Liver (tissue), 9 donors: ENCODE results near the gene EIF2B1. TPM values are rescaled to one million over a fixed set of nuclear protein-coding genes. Genes with fewer than 3 reads are reported as not detected.

ENCODE experiments used
- DNase-seq: peaks from one replicate; pipeline ENCODE4 v3.0.0-alpha.2; 2017; ENCODE audit warnings: low spot score
- H3K27ac ChIP-seq, 2 donors: one replicate each; pipeline ENCODE4 v1.7.0; 2013; ENCODE audit warnings: inconsistent platforms in 2 of 2, low read length in 2 of 2, control low read depth in 1 of 2, low read depth in 1 of 2, mild to moderate bottlenecking in 1 of 2
- H3K27me3 ChIP-seq, 4 donors: one replicate each; pipeline versions ENCODE4 v1.6.1 to v1.7.0; 2013; ENCODE audit warnings: low read length in 3 of 4, inconsistent platforms in 1 of 4, mild to moderate bottlenecking in 1 of 4, moderate library complexity in 1 of 4; ENCODE audit not compliant: control insufficient read depth in 4 of 4, insufficient read depth in 4 of 4
- H3K36me3 ChIP-seq, 4 donors: one replicate each; pipeline versions ENCODE4 v1.6.1 to v1.7.0; 2013; ENCODE audit warnings: low read length in 3 of 4, mild to moderate bottlenecking in 3 of 4, low read depth in 1 of 4, moderate library complexity in 1 of 4; ENCODE audit not compliant: control insufficient read depth in 4 of 4, insufficient read depth in 3 of 4
- H3K4me1 ChIP-seq, 4 donors: one replicate each; pipeline versions ENCODE4 v1.6.1 to v1.7.0; 2013; ENCODE audit warnings: low read length in 3 of 4, mild to moderate bottlenecking in 3 of 4, moderate library complexity in 1 of 4; ENCODE audit not compliant: control insufficient read depth in 4 of 4, insufficient read depth in 4 of 4
- H3K4me3 ChIP-seq, 3 donors: one replicate each; pipeline versions ENCODE4 v1.6.1 to v1.7.0; 2013; ENCODE audit warnings: low read length in 3 of 3, control low read depth in 1 of 3, low read depth in 1 of 3, mild to moderate bottlenecking in 1 of 3
- H3K9ac ChIP-seq, 2 donors: one replicate each; pipeline ENCODE4 v1.7.0; 2013; ENCODE audit warnings: low read length in 2 of 2, mild to moderate bottlenecking in 2 of 2, moderate library complexity in 2 of 2, control low read depth in 1 of 2, low read depth in 1 of 2
- H3K9me3 ChIP-seq, 4 donors: one replicate each; pipeline versions ENCODE4 v1.6.1 to v1.7.0; 2013; ENCODE audit warnings: low read length in 3 of 4; ENCODE audit not compliant: control insufficient read depth in 4 of 4
- CTCF ChIP-seq: fragments of 150-350 bp; IDR thresholded peaks from 2 replicates; pipeline ENCODE4 v1.5.1; 2017; ENCODE audit warnings: improper control_type of control experiment, low read depth, low read length; ENCODE audit not compliant: missing input control
- EGR1 ChIP-seq, 2 donors: IDR thresholded peaks; 2 replicates each; pipeline ENCODE4 v1.6.1; 2016 to 2018; ENCODE audit warnings: antibody characterized with exemption in 2 of 2, low read depth in 2 of 2
- FOXA1 ChIP-seq: IDR thresholded peaks from 2 replicates; pipeline ENCODE4 v1.6.1; 2016; ENCODE audit warnings: antibody characterized with exemption
- FOXA2 ChIP-seq: IDR thresholded peaks from 2 replicates; pipeline ENCODE4 v1.6.1; 2016; ENCODE audit warnings: antibody characterized with exemption
- GABPA ChIP-seq, 2 donors: IDR thresholded peaks in 1 of 2; conservative IDR thresholded peaks in 1 of 2; 2 replicates each; pipeline ENCODE4 v1.6.1; 2016; ENCODE audit warnings: antibody characterized with exemption in 2 of 2, mild to moderate bottlenecking in 1 of 2, moderate library complexity in 1 of 2
- HNF4A ChIP-seq, 2 donors: conservative IDR thresholded peaks; 2 replicates each; pipeline ENCODE4 v1.6.1; 2016; ENCODE audit warnings: antibody characterized with exemption in 2 of 2, mild to moderate bottlenecking in 2 of 2
- HNF4G ChIP-seq: IDR thresholded peaks from 2 replicates; pipeline ENCODE4 v1.6.1; 2016; ENCODE audit warnings: antibody characterized with exemption
- JUND ChIP-seq, 2 donors: IDR thresholded peaks; 2 replicates each; pipeline ENCODE4 v1.6.1; 2016; ENCODE audit warnings: antibody characterized with exemption in 2 of 2
- NR2F2 ChIP-seq: IDR thresholded peaks from 2 replicates; pipeline ENCODE4 v1.6.1; 2016; ENCODE audit warnings: antibody characterized with exemption
- RAD21 ChIP-seq, 2 donors: IDR thresholded peaks; 2 replicates each; pipeline ENCODE4 v1.6.1; 2016; ENCODE audit warnings: antibody characterized with exemption in 2 of 2, mild to moderate bottlenecking in 2 of 2
- RXRA ChIP-seq, 2 donors: IDR thresholded peaks; 2 replicates each; pipeline ENCODE4 v1.6.1; 2017 to 2018; ENCODE audit warnings: antibody characterized with exemption in 2 of 2, mild to moderate bottlenecking in 1 of 2
- SP1 ChIP-seq: IDR thresholded peaks from 2 replicates; pipeline ENCODE4 v1.6.1; 2018; ENCODE audit warnings: antibody characterized with exemption, mild to moderate bottlenecking
- TAF1 ChIP-seq: conservative IDR thresholded peaks from 2 replicates; pipeline ENCODE4 v1.6.1; 2016; ENCODE audit warnings: antibody characterized with exemption, mild to moderate bottlenecking
- YY1 ChIP-seq: IDR thresholded peaks from 2 replicates; pipeline ENCODE4 v1.6.1; 2016; ENCODE audit warnings: antibody characterized with exemption, mild to moderate bottlenecking
- ZBTB33 ChIP-seq: IDR thresholded peaks from 2 replicates; pipeline ENCODE4 v1.6.1; 2016; ENCODE audit warnings: antibody characterized with exemption
- WGBS: extraction: QIAGEN DNeasy Blood & Tissue Kit; methylation state at CpG from one replicate; pipeline ENCODE4 v1.1.7; 2013; 5-methylcytosine and 5-hydroxymethylcytosine counted together
- polyA plus RNA-seq, 2 donors: library from polyadenylated mRNA; stranded (reverse) in 1 of 2; unstranded in 1 of 2; fragments of 200-250 nt in 1 of 2; fragments of >200 nt in 1 of 2; fragmentation: Nextera tagmentation in 1 of 2; extraction: Ambion mirVana in 1 of 2; gene quantifications; one replicate each; pipeline versions ENCODE4 v1.2.1 to v1.2.3, GENCODE V29; 2013 to 2015
- total RNA-seq, 2 donors: library from RNA; depleted of rRNA; stranded (reverse); fragments of >200 nt; gene quantifications; one replicate each; pipeline ENCODE4 v1.2.3, GENCODE V29; 2014
- TF ChIP-seq, protein P1 (sequence below): IDR thresholded peaks from 2 replicates; pipeline ENCODE4 v1.6.1; 2016; ENCODE audit warnings: antibody characterized with exemption
- TF ChIP-seq, protein P2 (sequence below): IDR thresholded peaks from 2 replicates; pipeline ENCODE4 v1.6.1; 2016; ENCODE audit warnings: antibody characterized with exemption
- TF ChIP-seq, protein P3 (sequence below): IDR thresholded peaks from 2 replicates; pipeline ENCODE4 v1.6.1; 2016; ENCODE audit warnings: antibody characterized with exemption, mild to moderate bottlenecking
- donor health status: healthy.
- donor health status: healthy.
- donor health status: healthy.
- donor health status: healthy.
- donor health status: healthy.

Gene EIF2B1
- total and polyA plus RNA-seq, 4 donors: 14.0 to 34.5 (median 17.1) TPM

GRCh38 chr12:123573870-123574269 is 59.6 kb downstream of the EIF2B1 start:
- H3K4me1 ChIP-seq: no peaks in the 10 kb centered on the region
- H3K27me3 ChIP-seq: no peaks in the 10 kb centered on the region
- no peaks in the 10 kb centered on the region for H3K36me3 ChIP-seq
- no peak overlapping the region for H3K27ac ChIP-seq
- 36% methylated on average over 4 of the region's 4 CpGs for WGBS
- no peak overlapping the region for H3K9ac ChIP-seq
- H3K4me3 ChIP-seq: no peak overlapping the region
- no peak for DNase-seq
- no peaks in the 10 kb centered on the region for H3K9me3 ChIP-seq
- no peak for TF ChIP-seq JUND (IDR thresholded peaks at IDR 0.05)
- TF ChIP-seq, protein P1, sequence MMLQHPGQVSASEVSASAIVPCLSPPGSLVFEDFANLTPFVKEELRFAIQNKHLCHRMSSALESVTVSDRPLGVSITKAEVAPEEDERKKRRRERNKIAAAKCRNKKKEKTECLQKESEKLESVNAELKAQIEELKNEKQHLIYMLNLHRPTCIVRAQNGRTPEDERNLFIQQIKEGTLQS: no peak
- TF ChIP-seq TAF1: no peak
- TF ChIP-seq NR2F2: no peak
- TF ChIP-seq FOXA2: no peak
- no peak for TF ChIP-seq CTCF
- no peak for TF ChIP-seq HNF4G
- no peak for TF ChIP-seq FOXA1
- TF ChIP-seq GABPA (IDR thresholded peaks at IDR 0.05 in 1 of 2, conservative IDR thresholded peaks at IDR 0.05 in 1 of 2): no peak

DNA sequence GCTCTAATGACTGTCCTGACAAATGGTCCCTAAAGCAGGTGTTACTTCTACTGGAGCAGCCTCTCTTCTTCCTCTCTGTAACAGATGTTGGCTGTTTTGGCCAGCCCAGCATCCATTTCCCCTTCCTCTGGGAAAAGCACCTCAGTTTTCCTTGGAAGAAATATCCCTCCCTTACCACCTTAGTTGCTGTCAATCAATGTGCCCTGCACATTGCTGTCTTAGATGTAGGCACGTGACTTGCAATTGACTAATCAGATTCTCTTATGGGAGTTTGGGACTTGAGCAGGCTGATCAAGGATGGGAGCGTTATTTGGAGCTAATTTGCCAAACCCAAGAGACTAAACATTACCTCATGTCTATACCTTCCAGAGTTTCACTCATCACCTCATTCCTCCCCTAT is 61.1 kb downstream of the EIF2B1 start:
- H3K27me3 ChIP-seq: no peaks in the 10 kb centered on the region
- TF ChIP-seq RAD21 (IDR thresholded peaks at IDR 0.05): no peak
- TF ChIP-seq SP1: no peak
- no peak for TF ChIP-seq TAF1
- no peak for TF ChIP-seq EGR1 (IDR thresholded peaks at IDR 0.05; ENCODE audit: low read depth in 2 of 2)
- no peak for TF ChIP-seq FOXA1
- TF ChIP-seq HNF4G: no peak
- no peak for TF ChIP-seq RXRA (IDR thresholded peaks at IDR 0.05)
- no peak for TF ChIP-seq JUND (IDR thresholded peaks at IDR 0.05)
- TF ChIP-seq NR2F2: no peak
- TF ChIP-seq FOXA2: no peak
- TF ChIP-seq, protein P2, sequence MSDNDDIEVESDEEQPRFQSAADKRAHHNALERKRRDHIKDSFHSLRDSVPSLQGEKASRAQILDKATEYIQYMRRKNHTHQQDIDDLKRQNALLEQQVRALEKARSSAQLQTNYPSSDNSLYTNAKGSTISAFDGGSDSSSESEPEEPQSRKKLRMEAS: no peak
- TF ChIP-seq CTCF: no peak
- no peak for TF ChIP-seq HNF4A (conservative IDR thresholded peaks at IDR 0.05)
- no peak for TF ChIP-seq YY1
- TF ChIP-seq, protein P3, sequence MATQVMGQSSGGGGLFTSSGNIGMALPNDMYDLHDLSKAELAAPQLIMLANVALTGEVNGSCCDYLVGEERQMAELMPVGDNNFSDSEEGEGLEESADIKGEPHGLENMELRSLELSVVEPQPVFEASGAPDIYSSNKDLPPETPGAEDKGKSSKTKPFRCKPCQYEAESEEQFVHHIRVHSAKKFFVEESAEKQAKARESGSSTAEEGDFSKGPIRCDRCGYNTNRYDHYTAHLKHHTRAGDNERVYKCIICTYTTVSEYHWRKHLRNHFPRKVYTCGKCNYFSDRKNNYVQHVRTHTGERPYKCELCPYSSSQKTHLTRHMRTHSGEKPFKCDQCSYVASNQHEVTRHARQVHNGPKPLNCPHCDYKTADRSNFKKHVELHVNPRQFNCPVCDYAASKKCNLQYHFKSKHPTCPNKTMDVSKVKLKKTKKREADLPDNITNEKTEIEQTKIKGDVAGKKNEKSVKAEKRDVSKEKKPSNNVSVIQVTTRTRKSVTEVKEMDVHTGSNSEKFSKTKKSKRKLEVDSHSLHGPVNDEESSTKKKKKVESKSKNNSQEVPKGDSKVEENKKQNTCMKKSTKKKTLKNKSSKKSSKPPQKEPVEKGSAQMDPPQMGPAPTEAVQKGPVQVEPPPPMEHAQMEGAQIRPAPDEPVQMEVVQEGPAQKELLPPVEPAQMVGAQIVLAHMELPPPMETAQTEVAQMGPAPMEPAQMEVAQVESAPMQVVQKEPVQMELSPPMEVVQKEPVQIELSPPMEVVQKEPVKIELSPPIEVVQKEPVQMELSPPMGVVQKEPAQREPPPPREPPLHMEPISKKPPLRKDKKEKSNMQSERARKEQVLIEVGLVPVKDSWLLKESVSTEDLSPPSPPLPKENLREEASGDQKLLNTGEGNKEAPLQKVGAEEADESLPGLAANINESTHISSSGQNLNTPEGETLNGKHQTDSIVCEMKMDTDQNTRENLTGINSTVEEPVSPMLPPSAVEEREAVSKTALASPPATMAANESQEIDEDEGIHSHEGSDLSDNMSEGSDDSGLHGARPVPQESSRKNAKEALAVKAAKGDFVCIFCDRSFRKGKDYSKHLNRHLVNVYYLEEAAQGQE: no peak
- TF ChIP-seq GABPA (IDR thresholded peaks at IDR 0.05 in 1 of 2, conservative IDR thresholded peaks at IDR 0.05 in 1 of 2): no peak
- TF ChIP-seq ZBTB33: no peak
- H3K4me3 ChIP-seq: no peak overlapping the region
- H3K9me3 ChIP-seq: no peaks in the 10 kb centered on the region
- H3K4me1 ChIP-seq: no peaks in the 10 kb centered on the region
- no peak overlapping the region for H3K27ac ChIP-seq
- no peaks in the 10 kb centered on the region for H3K36me3 ChIP-seq
- WGBS: 47% methylated on average over 2 of the region's 2 CpGs
- no peak for DNase-seq
- no peak overlapping the region for H3K9ac ChIP-seq
